K562 (cell line): ENCODE data around the gene IFFO2. TPM values are rescaled to one million over a fixed set of nuclear protein-coding genes. Genes with fewer than 3 reads are reported as not detected.
A peak's percentile ranks its signal among the peaks of the same experiment; 100 is the strongest.

ENCODE experiments used
- ATAC-seq: fragments of 200-7000 bp; cut with Tn5 transposase; 3 replicates; pipeline ENCODE4 v1.9.1; 2020; ENCODE audit warnings: moderate library complexity
- BruUV-seq: library from RNA; stranded (reverse); fragments of 400-500 nt; replicated peaks from 2 replicates; lab custom pipeline; 2021; lab: Mats Ljungman, UMichigan
- CTCF ChIA-PET: fragments of 300-600 bp; formaldehyde crosslinking; extraction: SDS; loops from one replicate; lab custom pipeline; 2021; ENCODE audit warnings: low intra/inter-chr PET ratio; lab: Yijun Ruan, JAX
- POLR2A ChIA-PET: fragments of 300-600, 350-650 bp; sonication (Branson Sonifier 250); formaldehyde crosslinking; extraction: SDS; loops from one replicate; lab custom pipeline; 2021; ENCODE audit warnings: antibody characterized with exemption, inconsistent platforms; lab: Yijun Ruan, JAX
- DNase-seq, 4 experiments: peaks; one replicate each; pipeline versions ENCODE4 v3.0.0 to v3.0.0-alpha.2; 2011 to 2018; ENCODE audit warnings: low spot score in 3 of 4, mixed read lengths in 3 of 4; ENCODE audit errors: extremely low read depth in 1 of 4
- FAIRE-seq: peaks from 2 replicates; lab custom pipeline; 2011; peaks lifted over from hg19 to GRCh38; lab: Jason Lieb, UNC
- H2AFZ ChIP-seq: 2 replicates; pipeline ENCODE4 v1.6.0; 2011; ENCODE audit warnings: low read depth, low read length, control low read depth, inconsistent platforms
- H3K27ac ChIP-seq: fragments of 200-600 bp; 3 replicates; pipeline ENCODE4 v1.8.0; 2011; ENCODE audit warnings: low read depth, mild to moderate bottlenecking, control low read depth, inconsistent platforms, low read length, moderate library complexity, mixed read lengths; ENCODE audit errors: extremely low read depth
- H3K27me3 ChIP-seq, 2 experiments: fragments of 300-600 bp in 1 of 2; 2 replicates in 1 of 2; 3 replicates in 1 of 2; pipeline versions ENCODE4 v1.6.0 to v1.8.0; 2011; ENCODE audit warnings: inconsistent platforms in 2 of 2, low read length in 2 of 2, mild to moderate bottlenecking in 1 of 2, mixed read lengths in 1 of 2, moderate library complexity in 1 of 2; ENCODE audit not compliant: control insufficient read depth in 2 of 2, insufficient read depth in 2 of 2
- H3K36me3 ChIP-seq: fragments of 300-600 bp; 3 replicates; pipeline ENCODE4 v1.8.0; 2011; ENCODE audit warnings: mild to moderate bottlenecking, low read length, inconsistent platforms; ENCODE audit not compliant: control insufficient read depth, insufficient read depth
- H3K4me1 ChIP-seq, 2 experiments: fragments of 200-600 bp in 1 of 2; replicated peaks in 1 of 2; 2 replicates in 1 of 2; 3 replicates in 1 of 2; pipeline versions ENCODE4 v1.5.1 to v1.8.0; 2011; ENCODE audit warnings: inconsistent platforms in 2 of 2, low read length in 2 of 2, mild to moderate bottlenecking in 1 of 2, mixed read lengths in 1 of 2, moderate library complexity in 1 of 2; ENCODE audit not compliant: control insufficient read depth in 2 of 2, insufficient read depth in 2 of 2
- H3K4me2 ChIP-seq: 2 replicates; pipeline ENCODE4 v1.6.1; 2011; ENCODE audit warnings: low read length, control low read depth, inconsistent platforms, mixed read lengths; ENCODE audit not compliant: insufficient read depth
- H3K4me3 ChIP-seq: fragments of 200-600 bp; sonication (generic), shearing (Covaris generic); 2 replicates; pipeline ENCODE4 v1.5.1; 2016; ENCODE audit warnings: control low read depth, inconsistent platforms
- H3K79me2 ChIP-seq: fragments of 200-600 bp; 3 replicates; pipeline ENCODE4 v1.8.0; 2011; ENCODE audit warnings: low read length, inconsistent platforms; ENCODE audit not compliant: control insufficient read depth, insufficient read depth
- H3K9ac ChIP-seq, 2 experiments: 2 replicates each; pipeline versions ENCODE4 v1.6.0 to v1.6.1; 2011; ENCODE audit warnings: low read depth in 2 of 2, low read length in 2 of 2, control low read depth in 1 of 2, inconsistent platforms in 1 of 2, mild to moderate bottlenecking in 1 of 2, mixed read lengths in 1 of 2; ENCODE audit not compliant: insufficient read depth in 1 of 2
- H3K9me1 ChIP-seq: one replicate; pipeline ENCODE4 v1.6.0; 2011; ENCODE audit warnings: inconsistent platforms, mild to moderate bottlenecking, low read length, moderate library complexity; ENCODE audit not compliant: control insufficient read depth, insufficient read depth
- H3K9me3 ChIP-seq: replicated peaks from 2 replicates; pipeline ENCODE4 v1.5.1; 2011; ENCODE audit warnings: low read depth, low read length, inconsistent platforms; ENCODE audit not compliant: control insufficient read depth, insufficient read depth
- H4K20me1 ChIP-seq: replicated peaks from 2 replicates; pipeline ENCODE4 v1.6.1; 2011; ENCODE audit warnings: low read length, inconsistent platforms, mixed read lengths; ENCODE audit not compliant: control insufficient read depth, insufficient read depth
- ASH1L ChIP-seq: fragments of 450-650 bp; IDR thresholded peaks from 2 replicates; pipeline ENCODE4 v1.6.1; 2018; ENCODE audit warnings: borderline replicate concordance, mild to moderate bottlenecking, low read depth; ENCODE audit not compliant: partially characterized antibody
- BMI1 ChIP-seq: fragments of 150-350 bp; IDR thresholded peaks from 2 replicates; pipeline ENCODE4 v1.6.1; 2014; ENCODE audit warnings: low read length
- HDAC2 ChIP-seq: fragments of 450-650 bp; IDR thresholded peaks from 2 replicates; pipeline ENCODE4 v1.6.1; 2016; ENCODE audit warnings: mild to moderate bottlenecking
- ILF3 ChIP-seq: fragments of 450-650 bp; IDR thresholded peaks from 2 replicates; pipeline ENCODE4 v1.6.1; 2018; ENCODE audit warnings: antibody characterized with exemption, mild to moderate bottlenecking, moderate library complexity, borderline replicate concordance
- MAFG ChIP-seq: fragments of 450-650 bp; conservative IDR thresholded peaks from 2 replicates; pipeline ENCODE4 v1.6.1; 2016; ENCODE audit warnings: missing genetic modification characterization, missing compliant biosample characterization
- MAX ChIP-seq: sonication (generic); formaldehyde crosslinking; IDR thresholded peaks from 2 replicates; pipeline ENCODE4 v1.9.0; 2022; ENCODE audit warnings: mild to moderate bottlenecking, missing genetic modification reagents
- MYNN ChIP-seq, 2 experiments: sonication (generic); formaldehyde crosslinking in 1 of 2; IDR thresholded peaks; 2 replicates each; pipeline versions ENCODE4 v1.5.0 to v1.6.1; 2016 to 2020; ENCODE audit warnings: antibody characterized with exemption in 1 of 2, missing genetic modification reagents in 1 of 2
- TAF15 ChIP-seq: fragments of 200-400 bp; formaldehyde crosslinking; IDR thresholded peaks from 2 replicates; pipeline ENCODE4 v1.6.1; 2017; ENCODE audit warnings: mild to moderate bottlenecking, low read depth, low read length, moderate library complexity
- YY1 ChIP-seq, 3 experiments: IDR thresholded peaks; 2 replicates each; pipeline ENCODE4 v1.6.1; 2011; ENCODE audit warnings: low read length in 2 of 3, mild to moderate bottlenecking in 2 of 3, moderate library complexity in 2 of 3, borderline replicate concordance in 1 of 3, control low read depth in 1 of 3, low read depth in 1 of 3; ENCODE audit not compliant: insufficient read depth in 3 of 3, insufficient replicate concordance in 2 of 3, control insufficient read depth in 1 of 3, insufficient read length in 1 of 3; ENCODE audit errors: extremely low read depth in 1 of 3
- ZFP30 ChIP-seq: fragments of 250-450 bp; sonication (Bioruptor Pico); IDR thresholded peaks from 2 replicates; pipeline ENCODE4 v1.8.0; 2022; ENCODE audit warnings: moderate library complexity, mild to moderate bottlenecking, inconsistent platforms, borderline replicate concordance
- ZNF75A ChIP-seq: fragments of 450-650 bp; formaldehyde crosslinking; IDR thresholded peaks from 2 replicates; pipeline ENCODE4 v1.4.0; 2020; ENCODE audit warnings: mild to moderate bottlenecking
- WGBS: fragments of 100-300 bp; shearing (Covaris generic); methylation state at CpG from one replicate; pipeline ENCODE4 v1.1.6; 2016; ENCODE audit warnings: low coverage, mixed read lengths; ENCODE audit not compliant: insufficient coverage; ENCODE audit errors: missing lambda C conversion rate; 5-methylcytosine and 5-hydroxymethylcytosine counted together
- in situ Hi-C: fragments of 300-500 bp; cut with MboI; formaldehyde crosslinking; loops from 4 replicates; pipeline ENCODE4 v1.15.0; 2018; ENCODE audit warnings: inconsistent platforms, mixed read lengths
- intact Hi-C: fragments of 100-400 bp; cut with micrococcal nuclease; formaldehyde crosslinking; loops from 2 replicates; pipeline ENCODE4 v1.14.2; 2022
- polyA plus RNA-seq, 8 experiments: library from polyadenylated mRNA; depleted of rRNA in 4 of 8; stranded (reverse) in 5 of 8; unstranded in 3 of 8; fragments of >200 nt; fragmentation: Nextera tagmentation in 2 of 8; fragmentation: Illumina TruSeq in 1 of 8; extraction: Ambion mirVana in 2 of 8; extraction: Trizol in 1 of 8; gene quantifications; 2 replicates each; pipeline versions ENCODE4 v1.2.1 to v1.2.3, GENCODE V29; 2011 to 2014; ENCODE audit warnings: inconsistent platforms in 1 of 8, missing spikeins in 1 of 8
- total RNA-seq, 7 experiments: library from RNA; depleted of rRNA in 6 of 7; stranded (reverse); fragments of >200 nt in 6 of 7; fragmentation: Illumina TruSeq in 2 of 7; extraction: Trizol in 2 of 7; gene quantifications; 2 replicates each; pipeline versions ENCODE4 v1.2.1 to v1.2.3, GENCODE V29; 2011 to 2021; ENCODE audit warnings: low replicate concordance in 1 of 7
- TF ChIP-seq, protein P1 (sequence below): sonication (generic); formaldehyde crosslinking; IDR thresholded peaks from 2 replicates; pipeline ENCODE4 v1.5.0; 2020; ENCODE audit warnings: missing genetic modification reagents
- TF ChIP-seq, protein P2 (sequence below): fragments of 450-650 bp; formaldehyde crosslinking; IDR thresholded peaks from 2 replicates; pipeline ENCODE4 v1.4.0; 2020; ENCODE audit warnings: mild to moderate bottlenecking, mixed read lengths

The IFFO2 gene
- total and polyA plus RNA-seq, 9 of the 15 experiments (the other 6 are each of a cell fraction or from before 2014, with no cell fraction given): 0.15 to 1.0 (median 0.44) TPM; not detected in 2

GRCh38 chr1:18992646-18993045, 36.2 kb upstream of the IFFO2 start (continued):
- no peak for TF ChIP-seq TAF15
- TF ChIP-seq HDAC2: no peak
- TF ChIP-seq ILF3: no peak
- TF ChIP-seq MAFG (tag): peak; percentile 68

GRCh38 chr1:18991585-18991984, 35.1 kb upstream of the IFFO2 start:
- no TSS peak for BruUV-seq
- no peak overlapping the region for H3K4me2 ChIP-seq
- no peaks in the 10 kb centered on the region for H3K9me1 ChIP-seq
- no peak overlapping the region for H3K9ac ChIP-seq
- H3K4me1 ChIP-seq: no peaks in the 10 kb centered on the region
- ATAC-seq: peak; percentile 81
- H2AFZ ChIP-seq: no peak overlapping the region
- H4K20me1 ChIP-seq: no peaks in the 10 kb centered on the region
- peak; percentile 27 to 82 (median 80) for DNase-seq
- no peaks in the 10 kb centered on the region for H3K9me3 ChIP-seq
- H3K4me3 ChIP-seq: no peak overlapping the region
- WGBS: 10% methylated on average over 3 of the region's 3 CpGs
- intact Hi-C loops (no loop called here), in situ Hi-C loops (no loop called here)
- peak; percentile 73 for FAIRE-seq
- ChIA-PET CTCF (no interaction called here), POLR2A (interaction anchor here (0.6 kb wide), 1 partner anchor 13 kb away, joined by 3 read pairs; no protein-coding TSS in a partner anchor)
- H3K79me2 ChIP-seq: no peaks in the 10 kb centered on the region
- no peak overlapping the region for H3K27ac ChIP-seq
- H3K27me3 ChIP-seq: peaks cover 10 to 57% of the 10 kb centered on the region in 2 experiments; a peak in 3 of 5 replicates
- H3K36me3 ChIP-seq: no peaks in the 10 kb centered on the region
- TF ChIP-seq MYNN (IDR thresholded peaks at IDR 0.05) (no peak), MYNN (CRISPR knock-in tag; IDR thresholded peaks at IDR 0.05) (no peak), YY1 (IDR thresholded peaks at IDR 0.05; ENCODE audit: borderline replicate concordance in 1 of 3, control insufficient read depth in 1 of 3, extremely low read depth in 1 of 3, insufficient read depth in 3 of 3, insufficient read length in 1 of 3, insufficient replicate concordance in 2 of 3, low read depth in 1 of 3, low read length in 2 of 3) (no peak), ZNF75A (CRISPR knock-in tag) (no peak), MAX (CRISPR knock-in tag) (no peak), ZFP30 (CRISPR knock-in tag) (no peak), BMI1 (no peak), ASH1L (peak; percentile 55)
- TF ChIP-seq, protein P1, sequence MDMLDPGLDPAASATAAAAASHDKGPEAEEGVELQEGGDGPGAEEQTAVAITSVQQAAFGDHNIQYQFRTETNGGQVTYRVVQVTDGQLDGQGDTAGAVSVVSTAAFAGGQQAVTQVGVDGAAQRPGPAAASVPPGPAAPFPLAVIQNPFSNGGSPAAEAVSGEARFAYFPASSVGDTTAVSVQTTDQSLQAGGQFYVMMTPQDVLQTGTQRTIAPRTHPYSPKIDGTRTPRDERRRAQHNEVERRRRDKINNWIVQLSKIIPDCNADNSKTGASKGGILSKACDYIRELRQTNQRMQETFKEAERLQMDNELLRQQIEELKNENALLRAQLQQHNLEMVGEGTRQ (CRISPR knock-in tag): peak; percentile 84
- TF ChIP-seq, protein P2, sequence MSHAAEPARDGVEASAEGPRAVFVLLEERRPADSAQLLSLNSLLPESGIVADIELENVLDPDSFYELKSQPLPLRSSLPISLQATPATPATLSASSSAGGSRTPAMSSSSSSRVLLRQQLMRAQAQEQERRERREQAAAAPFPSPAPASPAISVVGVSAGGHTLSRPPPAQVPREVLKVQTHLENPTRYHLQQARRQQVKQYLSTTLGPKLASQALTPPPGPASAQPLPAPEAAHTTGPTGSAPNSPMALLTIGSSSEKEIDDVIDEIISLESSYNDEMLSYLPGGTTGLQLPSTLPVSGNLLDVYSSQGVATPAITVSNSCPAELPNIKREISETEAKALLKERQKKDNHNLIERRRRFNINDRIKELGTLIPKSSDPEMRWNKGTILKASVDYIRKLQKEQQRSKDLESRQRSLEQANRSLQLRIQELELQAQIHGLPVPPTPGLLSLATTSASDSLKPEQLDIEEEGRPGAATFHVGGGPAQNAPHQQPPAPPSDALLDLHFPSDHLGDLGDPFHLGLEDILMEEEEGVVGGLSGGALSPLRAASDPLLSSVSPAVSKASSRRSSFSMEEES (CRISPR knock-in tag): peak; percentile 70
